ENCODE data around the gene CFDP1.

The CFDP1 gene

GRCh38 chr16:75294773-75295459 is 138.4 kb downstream of the CFDP1 start:
- in situ Hi-C loops (cut with HindIII; ENCODE audit: low sequenced_read_pairs) = no loop called here
- DNase-seq (ENCODE audit: low read depth, low spot score) = no peak
- no peak overlapping the region for H3K4me3 ChIP-seq (ENCODE audit: low read depth, low read length)
- no peak for TF ChIP-seq CTCF (IDR thresholded peaks at IDR 0.05; ENCODE audit: low read depth, low read length)

DNA sequence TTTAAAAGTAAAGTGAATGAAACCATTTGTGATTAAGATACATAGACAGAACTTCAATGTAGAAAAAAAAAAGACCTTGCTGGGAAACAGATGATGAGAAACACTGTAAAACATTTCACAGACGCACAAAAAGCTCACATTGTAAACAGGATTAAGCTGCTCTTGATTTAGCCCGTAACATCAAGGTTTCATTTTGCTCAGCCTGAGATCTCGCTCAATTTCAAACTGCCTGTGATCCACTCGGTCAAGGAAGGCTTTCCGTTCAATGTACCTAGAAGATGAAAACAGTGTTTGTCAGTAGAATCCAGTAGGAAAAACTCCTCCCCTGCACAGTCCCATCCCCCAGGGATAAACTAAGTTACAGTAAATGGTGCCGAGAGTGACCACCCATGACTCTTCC is 139.5 kb downstream of the CFDP1 start:
- no peak for DNase-seq (ENCODE audit: low read depth, low spot score)
- no peak overlapping the region for H3K4me3 ChIP-seq (ENCODE audit: low read depth, low read length)
- in situ Hi-C loops (cut with HindIII; ENCODE audit: low sequenced_read_pairs) = no loop called here
- TF ChIP-seq CTCF (IDR thresholded peaks at IDR 0.05; ENCODE audit: low read depth, low read length) = no peak

- H3K4me3 ChIP-seq (ENCODE audit: low read depth, low read length) = no peak overlapping the region
- in situ Hi-C loops (cut with HindIII; ENCODE audit: low sequenced_read_pairs) = no loop called here
- TF ChIP-seq CTCF (IDR thresholded peaks at IDR 0.05; ENCODE audit: low read depth, low read length) = no peak
- no peak for DNase-seq (ENCODE audit: low read depth, low spot score)
Measured at GRCh38 chr16:75293173-75293572, 140.1 kb downstream of the CFDP1 start.

DNA sequence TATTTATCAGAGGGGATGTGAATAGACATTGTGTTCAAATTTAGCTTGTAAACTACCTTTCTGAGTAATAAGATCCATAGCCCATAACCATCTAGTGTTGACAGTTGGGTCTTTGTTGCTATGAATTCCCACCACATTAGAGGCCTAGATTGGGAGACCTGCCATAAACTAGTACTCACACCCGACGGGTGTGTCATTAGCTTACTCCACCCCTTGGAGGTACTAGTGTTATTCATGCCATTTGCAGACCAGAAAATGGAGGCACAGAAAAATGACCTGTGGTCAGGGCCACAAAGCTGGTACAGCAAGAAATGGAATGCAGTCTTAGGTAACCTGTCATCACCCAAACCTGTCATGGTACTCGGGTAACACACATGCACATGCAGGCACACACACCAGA is 140.6 kb downstream of the CFDP1 start:
- in situ Hi-C loops (cut with HindIII; ENCODE audit: low sequenced_read_pairs) = no loop called here
- DNase-seq (ENCODE audit: low read depth, low spot score) = no peak
- TF ChIP-seq CTCF (IDR thresholded peaks at IDR 0.05; ENCODE audit: low read depth, low read length) = no peak
- no peak overlapping the region for H3K4me3 ChIP-seq (ENCODE audit: low read depth, low read length)

GRCh38 chr16:75289189-75289588 is 144.1 kb downstream of the CFDP1 start:
- no peak for TF ChIP-seq CTCF (IDR thresholded peaks at IDR 0.05; ENCODE audit: low read depth, low read length)
- no peak overlapping the region for H3K4me3 ChIP-seq (ENCODE audit: low read depth, low read length)
- peak; percentile 24 for DNase-seq (ENCODE audit: low read depth, low spot score)
- in situ Hi-C loops (cut with HindIII; ENCODE audit: low sequenced_read_pairs) = no loop called here

DNA sequence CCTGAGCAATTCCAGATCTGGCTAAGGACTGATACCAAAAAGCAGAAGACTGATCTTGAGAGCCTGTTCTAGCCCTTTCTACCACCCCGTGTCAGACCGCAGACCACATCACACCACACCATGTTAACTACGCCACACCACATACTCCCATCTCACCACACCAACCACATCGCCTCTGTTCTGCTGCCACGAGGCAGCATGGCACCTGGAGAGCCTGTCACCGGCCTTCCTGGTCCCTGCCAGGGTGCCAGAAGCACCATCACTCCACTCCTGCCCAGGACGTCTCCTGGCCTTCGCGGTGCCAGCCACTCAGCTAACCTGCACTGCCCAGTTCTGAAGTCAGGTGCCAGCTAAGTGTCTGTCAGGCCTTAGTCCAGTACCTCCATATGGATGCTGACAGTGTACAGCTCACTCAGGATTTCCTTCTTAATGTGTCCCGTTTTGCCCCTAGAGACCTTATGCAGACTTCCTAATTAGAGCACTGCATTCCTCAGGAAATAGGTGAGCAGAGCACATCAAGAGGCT is 144.6 kb downstream of the CFDP1 start:
- DNase-seq (ENCODE audit: low read depth, low spot score) = no peak
- no peak overlapping the region for H3K4me3 ChIP-seq (ENCODE audit: low read depth, low read length)
- TF ChIP-seq CTCF (IDR thresholded peaks at IDR 0.05; ENCODE audit: low read depth, low read length) = no peak
- in situ Hi-C loops (cut with HindIII; ENCODE audit: low sequenced_read_pairs) = no loop called here
